Tibial artery (tissue), 4 donors: ENCODE data around the gene MAST1.

Experiments
- DNase-seq, 2 donors: peaks; one replicate each; pipeline ENCODE4 v3.0.0-alpha.2; 2019
- H3K27ac ChIP-seq, 2 donors: fragments of 200-600 bp; sonication (generic) in 1 of 2; 1 replicate in 1 of 2; 2 replicates in 1 of 2; pipeline ENCODE4 v1.5.1; 2018 to 2019; ENCODE audit warnings: mild to moderate bottlenecking in 1 of 2
- H3K27me3 ChIP-seq, 2 donors: fragments of 200-600 bp; sonication (generic) in 1 of 2; one replicate each; pipeline versions ENCODE4 v1.5.1 to v1.6.0; 2016 to 2019
- H3K36me3 ChIP-seq, 3 donors: fragments of 200-600 bp; sonication (generic) in 2 of 3; one replicate each; pipeline ENCODE4 v1.5.1; 2016 to 2019; ENCODE audit warnings: mild to moderate bottlenecking in 2 of 3
- H3K4me1 ChIP-seq, 4 donors: fragments of 200-600 bp; sonication (generic) in 2 of 4; 1 replicate in 3 of 4; 2 replicates in 1 of 4; pipeline ENCODE4 v1.5.1; 2016 to 2019
- H3K4me3 ChIP-seq, 2 donors: fragments of 200-600 bp; sonication (generic) in 1 of 2; 1 replicate in 1 of 2; 2 replicates in 1 of 2; pipeline ENCODE4 v1.5.1; 2018 to 2019; ENCODE audit warnings: mild to moderate bottlenecking in 2 of 2
- H3K9me3 ChIP-seq, 3 donors: fragments of 200-600 bp; sonication (generic) in 1 of 3; one replicate each; pipeline ENCODE4 v1.5.1; 2016 to 2019
- CTCF ChIP-seq, 2 experiments: fragments of 200-600 bp in 1 of 2; fragments of 450-650 bp in 1 of 2; IDR thresholded peaks; one replicate each; pipeline ENCODE4 v1.5.1; 2017 to 2019; ENCODE audit warnings: antibody characterized with exemption in 2 of 2, mild to moderate bottlenecking in 1 of 2, moderate library complexity in 1 of 2
- intact Hi-C: fragments of 100-400 bp; cut with DNase I; formaldehyde crosslinking; loops from one replicate; pipeline ENCODE4 v1.15.0; 2023; ENCODE audit warnings: low total_unique reads

The MAST1 gene

GRCh38 chr19:12881172-12881808, 43.0 kb downstream of the MAST1 start, which contains the start of gene DNASE2:
Gene DNASE2 (minus strand): TSS chr19:12881449. CDS start chr19:12881375, 74 bp downstream.
- H3K9me3 ChIP-seq = peaks cover 0 to 13% (median 5%) of the 10 kb centered on the region in 3 donors
- intact Hi-C loops = loop anchor here (10.0 kb wide), 1 partner anchor 64 kb away; the partner anchor contains the start of gene RAD23A

GRCh38 chr19:12882589-12882988, 44.3 kb downstream of the MAST1 start:
- H3K9me3 ChIP-seq = peaks cover 0 to 13% (median 5%) of the 10 kb centered on the region in 3 donors
- TF ChIP-seq CTCF (IDR thresholded peaks at IDR 0.05) = no peak
- H3K4me1 ChIP-seq = peaks cover 0 to 33% (median 21%) of the 10 kb centered on the region in 4 donors
- peaks cover 10 to 13% (median 12%) of the 10 kb centered on the region in 3 donors for H3K36me3 ChIP-seq
- no peak overlapping the region for H3K27ac ChIP-seq
- DNase-seq = no peak
- intact Hi-C loops = loop anchor here (10.0 kb wide), 1 partner anchor 62 kb away; the partner anchor contains the start of gene RAD23A
- peaks cover 0 to 38% of the 10 kb centered on the region in 2 donors for H3K27me3 ChIP-seq
- H3K4me3 ChIP-seq = no peak overlapping the region

More at GRCh38 chr19:12881172-12881808, 43.0 kb downstream of the MAST1 start, which contains the start of gene DNASE2:
- peaks cover 20 to 26% (median 24%) of the 10 kb centered on the region in 3 donors for H3K36me3 ChIP-seq
- DNase-seq = peak; percentile 98 to 99
- TF ChIP-seq CTCF (IDR thresholded peaks at IDR 0.05) = no peak
- peaks cover 0 to 26% of the 10 kb centered on the region in 2 donors for H3K27me3 ChIP-seq
- peak within 1 kb of the TSS; percentile 95 for H3K27ac ChIP-seq
- peak within 1 kb of the TSS; percentile 77 to 78 for H3K4me3 ChIP-seq
- H3K4me1 ChIP-seq = peaks cover 0 to 33% (median 20%) of the 10 kb centered on the region in 4 donors

- no peak overlapping the region for H3K27ac ChIP-seq
- H3K36me3 ChIP-seq = no peaks in the 10 kb centered on the region
- intact Hi-C loops = loop anchor here (10.0 kb wide), 1 partner anchor 61 kb away; the partner anchor contains the start of gene RAD23A
- peaks cover 0 to 13% (median 5%) of the 10 kb centered on the region in 3 donors for H3K9me3 ChIP-seq
- H3K27me3 ChIP-seq = peaks cover 0 to 40% of the 10 kb centered on the region in 2 donors
- TF ChIP-seq CTCF (IDR thresholded peaks at IDR 0.05) = no peak
- peaks cover 0 to 33% (median 21%) of the 10 kb centered on the region in 4 donors for H3K4me1 ChIP-seq
- no peak for DNase-seq
- H3K4me3 ChIP-seq = no peak overlapping the region
These were observed 45.9 kb downstream of the MAST1 start for GRCh38 chr19:12884202-12884601.

GRCh38 chr19:12884627-12884925, 46.3 kb downstream of the MAST1 start:
- H3K27me3 ChIP-seq = peaks cover 0 to 40% of the 10 kb centered on the region in 2 donors
- H3K27ac ChIP-seq = no peak overlapping the region
- intact Hi-C loops = loop anchor here (10.0 kb wide), 1 partner anchor 60 kb away; the partner anchor contains the start of gene RAD23A
- H3K9me3 ChIP-seq = peaks cover 0 to 13% (median 5%) of the 10 kb centered on the region in 3 donors
- no peaks in the 10 kb centered on the region for H3K36me3 ChIP-seq
- H3K4me3 ChIP-seq = peak overlapping the region in 1 of 2 donors; percentile 44
- DNase-seq = no peak
- H3K4me1 ChIP-seq = peaks cover 0 to 33% (median 21%) of the 10 kb centered on the region in 4 donors
- TF ChIP-seq CTCF (IDR thresholded peaks at IDR 0.05) = no peak

- peaks cover 0 to 30% (median 20%) of the 10 kb centered on the region in 4 donors for H3K4me1 ChIP-seq
- H3K27ac ChIP-seq = no peak overlapping the region
- peak overlapping the region; percentile 27 to 44 for H3K4me3 ChIP-seq
- peak; percentile 40 to 44 for TF ChIP-seq CTCF (IDR thresholded peaks at IDR 0.05)
- H3K9me3 ChIP-seq = peaks cover 0 to 13% (median 5%) of the 10 kb centered on the region in 3 donors
- peaks cover 0 to 40% of the 10 kb centered on the region in 2 donors for H3K27me3 ChIP-seq
- peak in 1 of 2 donors; percentile 74 for DNase-seq
- H3K36me3 ChIP-seq = no peaks in the 10 kb centered on the region
- intact Hi-C loops = loop anchor here (5.0 to 10.0 kb wide), 2 partner anchors 60 to 82 kb away; partner anchors contain the start of genes DAND5 and RAD23A
These were observed 46.8 kb downstream of the MAST1 start for GRCh38 chr19:12884926-12885748.
